AG09309 (cell line): ENCODE measurements around the gene GFM2.
"Not testable (repeated sequence)": the region's sequence is repeated elsewhere in the genome, so short reads cannot be mapped to it uniquely, and the experiment has no call there.

Source experiments
- DNase-seq: peaks from one replicate; pipeline ENCODE4 v3.0.0-alpha.2; 2010; ENCODE audit warnings: low read depth
- H3K4me3 ChIP-seq: 2 replicates; pipeline ENCODE4 v1.5.1; 2011; ENCODE audit warnings: mild to moderate bottlenecking, low read depth, low read length, moderate library complexity; ENCODE audit not compliant: control insufficient read depth
- CTCF ChIP-seq: IDR thresholded peaks from 2 replicates; pipeline ENCODE4 v1.5.1; 2011; ENCODE audit warnings: mild to moderate bottlenecking, low read depth, low read length, inconsistent platforms; ENCODE audit not compliant: insufficient read depth, control insufficient read depth; ENCODE audit errors: missing control alignments

Gene GFM2

GRCh38 chr5:74766849-74767578 is at the start of gene GFM2, which contains the start of gene NSA2:
Gene GFM2 (minus strand): TSS chr5:74767117. CDS start chr5:74763742, 3,375 bp downstream.
Gene NSA2 (plus strand): TSS chr5:74767249. CDS start chr5:74767361, 112 bp downstream.
- peak; percentile 64 for DNase-seq
- TF ChIP-seq CTCF, result no peak
- peak within 1 kb of the TSS; percentile 69 for H3K4me3 ChIP-seq

GRCh38 chr5:74810915-74811314 is 44.0 kb upstream of the GFM2 start:
- TF ChIP-seq CTCF, result no peak
- no peak overlapping the region for H3K4me3 ChIP-seq
- no peak for DNase-seq

GRCh38 chr5:74801941-74802340 is 35.0 kb upstream of the GFM2 start:
- DNase-seq, result no peak
- TF ChIP-seq CTCF, result no peak

GRCh38 chr5:74801197-74801596 is 34.3 kb upstream of the GFM2 start:
- H3K4me3 ChIP-seq, result no peak overlapping the region
- TF ChIP-seq CTCF, result no peak
- no peak for DNase-seq

More at GRCh38 chr5:74801941-74802340, 35.0 kb upstream of the GFM2 start:
- no peak overlapping the region for H3K4me3 ChIP-seq

GRCh38 chr5:74798977-74799911 is 32.3 kb upstream of the GFM2 start:
- H3K4me3 ChIP-seq, result no peak overlapping the region
- TF ChIP-seq CTCF, result no peak
- DNase-seq, result no peak

- not testable (repeated sequence) for H3K4me3 ChIP-seq, DNase-seq
Observed at GRCh38 chr5:74791669-74792068, 24.8 kb upstream of the GFM2 start.

- TF ChIP-seq CTCF, result no peak
- H3K4me3 ChIP-seq, result no peak overlapping the region
- DNase-seq, result no peak
Observed at GRCh38 chr5:74787424-74787823, 20.5 kb upstream of the GFM2 start.
